Uterus (tissue), 2 donors: Measurements from ENCODE around the gene KIFAP3.

Source experiments
- CTCF ChIP-seq, 4 experiments: fragments of 200-600 bp in 2 of 4; fragments of 450-650 bp in 2 of 4; sonication (generic) in 2 of 4; IDR thresholded peaks; one replicate each; pipeline ENCODE4 v1.5.1; 2016 to 2019; ENCODE audit warnings: antibody characterized with exemption in 4 of 4, mild to moderate bottlenecking in 2 of 4, moderate library complexity in 1 of 4
- POLR2A ChIP-seq, 2 donors: fragments of 450-650 bp; IDR thresholded peaks; one replicate each; pipeline ENCODE4 v1.6.1; 2016; ENCODE audit warnings: antibody characterized with exemption in 2 of 2, mild to moderate bottlenecking in 1 of 2, moderate library complexity in 1 of 2

GRCh38 chr1:170017478-170017877, 57.0 kb downstream of the KIFAP3 start:
- TF ChIP-seq CTCF (IDR thresholded peaks at IDR 0.05) (no peak), POLR2A (IDR thresholded peaks at IDR 0.05) (no peak)
